PC-9 (cell line): ENCODE data around the gene C6orf163. TPM values are rescaled to one million over a fixed set of nuclear protein-coding genes. Genes with fewer than 3 reads are reported as not detected.

ENCODE experiments used
- BruUV-seq: library from RNA; stranded (reverse); fragments of 400-500 nt; replicated peaks from 2 replicates; lab custom pipeline; 2021; lab: Mats Ljungman, UMichigan
- CTCF ChIA-PET: fragments of 300-600 bp; sonication (Branson Sonifier 250); formaldehyde crosslinking; loops from one replicate; lab custom pipeline; 2022; ENCODE audit warnings: antibody characterized with exemption; lab: Charles Lee
- POLR2A ChIA-PET: fragments of 300-600 bp; sonication (Branson Sonifier 250); formaldehyde crosslinking; loops from one replicate; lab custom pipeline; 2022; ENCODE audit warnings: antibody characterized with exemption; ENCODE audit not compliant: unreplicated experiment; lab: Charles Lee
- DNase-seq, 2 experiments: peaks; one replicate each; pipeline versions ENCODE4 v3.0.0 to v3.0.0-alpha.2; 2015 to 2022; ENCODE audit warnings: mixed read lengths in 1 of 2
- H2AFZ ChIP-seq: fragments of 200-600 bp; sonication (generic); 2 replicates; pipeline ENCODE4 v1.8.1; 2017; ENCODE audit warnings: antibody characterized with exemption
- H3F3A ChIP-seq: fragments of 200-600 bp; sonication (generic); 2 replicates; pipeline ENCODE4 v1.8.1; 2017; ENCODE audit warnings: antibody characterized with exemption, mild to moderate bottlenecking, low read depth; ENCODE audit not compliant: insufficient read depth
- H3K27ac ChIP-seq: fragments of 200-600 bp; sonication (generic); 2 replicates; pipeline ENCODE4 v1.6.1; 2016; ENCODE audit warnings: mixed run types
- H3K27me3 ChIP-seq: fragments of 200-600 bp; sonication (generic); 2 replicates; pipeline ENCODE4 v1.6.1; 2016; ENCODE audit warnings: low read depth, mixed run types; ENCODE audit not compliant: insufficient read depth
- H3K36me3 ChIP-seq: fragments of 200-600 bp; sonication (generic); 2 replicates; pipeline ENCODE4 v1.6.1; 2016; ENCODE audit warnings: low read depth, mixed run types
- H3K4me1 ChIP-seq: fragments of 200-600 bp; sonication (generic); replicated peaks from 2 replicates; pipeline ENCODE4 v1.6.1; 2016; ENCODE audit warnings: mixed run types; ENCODE audit not compliant: insufficient read depth
- H3K4me2 ChIP-seq: fragments of 200-600 bp; sonication (generic); 2 replicates; pipeline ENCODE4 v1.6.1; 2017; ENCODE audit warnings: mixed run types
- H3K4me3 ChIP-seq: fragments of 200-600 bp; sonication (generic); 2 replicates; pipeline ENCODE4 v1.6.1; 2016; ENCODE audit warnings: mixed run types
- H3K79me2 ChIP-seq: fragments of 200-600 bp; sonication (generic); 2 replicates; pipeline ENCODE4 v1.6.1; 2017; ENCODE audit warnings: low read depth, mixed run types
- H3K9me2 ChIP-seq: fragments of 200-600 bp; sonication (generic); 2 replicates; pipeline ENCODE4 v1.8.1; 2017; ENCODE audit warnings: mild to moderate bottlenecking; ENCODE audit not compliant: insufficient read depth
- H3K9me3 ChIP-seq: fragments of 200-600 bp; sonication (generic); 2 replicates; pipeline ENCODE4 v1.8.1; 2016; ENCODE audit warnings: low read depth; ENCODE audit not compliant: insufficient read depth
- H4K20me1 ChIP-seq: fragments of 200-600 bp; sonication (generic); 2 replicates; pipeline ENCODE4 v1.8.1; 2017; ENCODE audit not compliant: insufficient read depth
- EZH2 ChIP-seq: fragments of 200-600 bp; sonication (generic); IDR thresholded peaks from 2 replicates; pipeline ENCODE4 v1.8.0; 2017; ENCODE audit warnings: antibody characterized with exemption, low read depth
- intact Hi-C: fragments of 100-400 bp; cut with micrococcal nuclease; formaldehyde crosslinking; loops from one replicate; pipeline ENCODE4 v1.10.0; 2022; ENCODE audit not compliant: unreplicated experiment
- total RNA-seq: library from RNA; stranded (reverse); gene quantifications from 2 replicates; pipeline ENCODE4 v1.2.3, GENCODE V29; 2021
- TF ChIP-seq, protein P1 (sequence below): fragments of 200-600 bp; sonication (generic); conservative IDR thresholded peaks from 2 replicates; pipeline ENCODE4 v1.6.1; 2017; ENCODE audit warnings: mixed run types, antibody characterized with exemption, mild to moderate bottlenecking, moderate library complexity

C6orf163 gene
- total RNA-seq, 1 experiment from 2014 or later = 2.0 TPM

DNA sequence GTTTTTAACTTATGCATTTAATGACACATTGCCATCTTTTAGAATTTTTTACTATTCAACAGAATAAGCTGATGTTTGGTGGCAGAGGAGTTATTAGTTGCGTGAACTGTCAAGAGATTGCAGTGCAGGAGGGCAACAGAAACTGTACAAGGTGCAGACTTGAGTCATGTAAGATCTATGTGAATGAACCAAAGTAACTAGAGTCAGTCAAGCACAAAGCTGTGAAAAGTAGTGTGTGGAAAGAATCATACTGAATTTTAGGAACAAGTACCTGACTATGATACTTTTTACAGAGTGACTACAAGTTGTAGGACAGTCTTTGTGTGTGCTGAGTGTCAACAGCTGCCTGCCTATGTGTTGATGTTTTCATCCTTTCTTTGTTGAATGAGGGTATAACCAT is 2.7 kb upstream of the C6orf163 start:
- Histone ChIP-seq H3K9me2 (no peaks in the 10 kb centered on the region), H3K27ac (no peak overlapping the region), H3K36me3 (no peaks in the 10 kb centered on the region), H3K79me2 (no peaks in the 10 kb centered on the region), H3K4me1 (no peaks in the 10 kb centered on the region), H3K9me3 (no peaks in the 10 kb centered on the region), H3K4me3 (no peak overlapping the region), H3F3A (no peaks in the 10 kb centered on the region), H3K27me3 (no peaks in the 10 kb centered on the region), H4K20me1 (no peaks in the 10 kb centered on the region), H2AFZ (no peak overlapping the region), H3K4me2 (no peak overlapping the region)
- intact Hi-C loops = no loop called here
- POLR2A ChIA-PET = no interaction called here
- CTCF ChIA-PET = no interaction called here
- DNase-seq = no peak
- TF ChIP-seq EZH2 = no peak
- TF ChIP-seq, protein P1, sequence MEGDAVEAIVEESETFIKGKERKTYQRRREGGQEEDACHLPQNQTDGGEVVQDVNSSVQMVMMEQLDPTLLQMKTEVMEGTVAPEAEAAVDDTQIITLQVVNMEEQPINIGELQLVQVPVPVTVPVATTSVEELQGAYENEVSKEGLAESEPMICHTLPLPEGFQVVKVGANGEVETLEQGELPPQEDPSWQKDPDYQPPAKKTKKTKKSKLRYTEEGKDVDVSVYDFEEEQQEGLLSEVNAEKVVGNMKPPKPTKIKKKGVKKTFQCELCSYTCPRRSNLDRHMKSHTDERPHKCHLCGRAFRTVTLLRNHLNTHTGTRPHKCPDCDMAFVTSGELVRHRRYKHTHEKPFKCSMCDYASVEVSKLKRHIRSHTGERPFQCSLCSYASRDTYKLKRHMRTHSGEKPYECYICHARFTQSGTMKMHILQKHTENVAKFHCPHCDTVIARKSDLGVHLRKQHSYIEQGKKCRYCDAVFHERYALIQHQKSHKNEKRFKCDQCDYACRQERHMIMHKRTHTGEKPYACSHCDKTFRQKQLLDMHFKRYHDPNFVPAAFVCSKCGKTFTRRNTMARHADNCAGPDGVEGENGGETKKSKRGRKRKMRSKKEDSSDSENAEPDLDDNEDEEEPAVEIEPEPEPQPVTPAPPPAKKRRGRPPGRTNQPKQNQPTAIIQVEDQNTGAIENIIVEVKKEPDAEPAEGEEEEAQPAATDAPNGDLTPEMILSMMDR = no peak
- no TSS peak for BruUV-seq

DNA sequence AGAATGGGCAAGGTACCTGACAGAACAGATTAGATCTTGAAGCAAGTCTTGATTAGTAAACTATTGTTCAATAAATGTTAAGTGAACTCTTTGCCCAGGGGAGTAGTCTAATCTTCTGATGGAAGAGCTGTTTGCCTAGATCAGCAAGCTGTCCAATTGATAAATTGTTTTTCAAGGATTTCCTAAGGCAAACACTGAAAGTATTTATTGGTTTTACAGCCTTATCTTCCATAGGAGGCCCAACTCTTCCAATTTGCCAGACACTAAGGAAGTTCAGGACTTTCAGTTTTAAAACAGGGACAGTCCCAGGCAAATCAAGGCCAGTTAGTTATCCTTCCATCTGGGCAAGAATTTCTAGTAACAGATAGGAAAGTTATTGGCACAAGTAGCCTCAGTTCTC is 1.8 kb upstream of the C6orf163 start:
- Histone ChIP-seq H2AFZ (no peak overlapping the region), H3K4me3 (no peak overlapping the region), H3K27me3 (no peaks in the 10 kb centered on the region), H3K9me2 (no peaks in the 10 kb centered on the region), H3K9me3 (no peaks in the 10 kb centered on the region), H3K79me2 (no peaks in the 10 kb centered on the region), H3K4me2 (no peak overlapping the region), H3K27ac (no peak overlapping the region), H3K4me1 (no peaks in the 10 kb centered on the region), H3F3A (no peaks in the 10 kb centered on the region), H3K36me3 (no peaks in the 10 kb centered on the region), H4K20me1 (no peaks in the 10 kb centered on the region)
- intact Hi-C loops = no loop called here
- ChIA-PET CTCF (no interaction called here), POLR2A (interaction anchor here (0.7 kb wide), 1 partner anchor 240 kb away, joined by 5 read pairs; no protein-coding TSS in a partner anchor)
- TF ChIP-seq, protein P1 = no peak
- no peak for TF ChIP-seq EZH2
- no peak for DNase-seq
- no TSS peak for BruUV-seq

DNA sequence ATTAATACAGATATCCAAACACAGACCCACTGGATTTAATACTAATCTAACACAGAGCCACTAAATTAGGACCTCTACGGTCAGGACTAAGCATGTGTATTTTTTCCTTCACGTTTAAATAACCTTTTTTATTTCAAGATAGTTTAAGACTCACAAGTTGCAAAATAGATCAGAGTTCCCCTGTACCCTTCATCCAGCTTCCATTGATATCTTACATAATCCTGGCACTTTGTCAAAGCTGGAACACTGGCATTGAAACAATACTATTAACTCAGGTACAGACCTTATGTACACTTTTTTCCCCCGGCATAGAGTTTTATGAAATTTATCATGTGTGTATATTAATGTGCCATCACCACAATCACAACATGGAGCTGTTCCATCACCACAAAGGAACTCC is 2.1 kb downstream of the C6orf163 start:
- intact Hi-C loops = no loop called here
- ChIA-PET CTCF (no interaction called here), POLR2A (no interaction called here)
- Histone ChIP-seq H2AFZ (no peak overlapping the region), H3K79me2 (no peaks in the 10 kb centered on the region), H3K36me3 (no peaks in the 10 kb centered on the region), H3K27me3 (no peaks in the 10 kb centered on the region), H3K4me3 (no peak overlapping the region), H3K9me2 (no peaks in the 10 kb centered on the region), H4K20me1 (no peaks in the 10 kb centered on the region), H3K4me1 (no peaks in the 10 kb centered on the region), H3K9me3 (no peaks in the 10 kb centered on the region), H3K27ac (no peak overlapping the region), H3K4me2 (no peak overlapping the region), H3F3A (no peaks in the 10 kb centered on the region)
- no TSS peak for BruUV-seq
- no peak for TF ChIP-seq EZH2
- TF ChIP-seq, protein P1 = no peak
- no peak for DNase-seq
